Muscle layer of colon (tissue), 2 donors: Measurements from ENCODE around the gene SCGN.

ENCODE experiments used
- H3K27ac ChIP-seq: one replicate; pipeline ENCODE4 v1.7.0; 2013; ENCODE audit warnings: low read depth, mild to moderate bottlenecking, low read length, moderate library complexity
- H3K27me3 ChIP-seq, 2 donors: one replicate each; pipeline ENCODE4 v1.7.0; 2013; ENCODE audit warnings: low read length in 2 of 2, mild to moderate bottlenecking in 2 of 2; ENCODE audit not compliant: insufficient read depth in 2 of 2, control insufficient read depth in 1 of 2
- H3K36me3 ChIP-seq: one replicate; pipeline ENCODE4 v1.7.0; 2013; ENCODE audit warnings: mild to moderate bottlenecking, low read length; ENCODE audit not compliant: insufficient read depth
- H3K4me1 ChIP-seq: one replicate; pipeline ENCODE4 v1.7.0; 2013; ENCODE audit warnings: mild to moderate bottlenecking, low read length; ENCODE audit not compliant: insufficient read depth
- H3K4me3 ChIP-seq, 2 donors: one replicate each; pipeline ENCODE4 v1.7.0; 2013; ENCODE audit warnings: low read length in 2 of 2, low read depth in 1 of 2, mild to moderate bottlenecking in 1 of 2, moderate library complexity in 1 of 2
- H3K9ac ChIP-seq: one replicate; pipeline ENCODE4 v1.7.0; 2013; ENCODE audit warnings: low read length
- H3K9me3 ChIP-seq: one replicate; pipeline ENCODE4 v1.7.0; 2013; ENCODE audit warnings: mild to moderate bottlenecking, low read length
- donor health status: abdominal sarcoma.
- donor health status: Adenocarcinoma of cecum.

Gene SCGN

GRCh38 chr6:25640891-25641290 is 11.1 kb upstream of the SCGN start:
- Histone ChIP-seq H3K9ac (no peak overlapping the region), H3K9me3 (no peaks in the 10 kb centered on the region), H3K36me3 (no peaks in the 10 kb centered on the region), H3K27ac (no peak overlapping the region), H3K4me1 (no peaks in the 10 kb centered on the region), H3K27me3 (no peaks in the 10 kb centered on the region), H3K4me3 (no peak overlapping the region)

GRCh38 chr6:25641377-25641776 is 10.6 kb upstream of the SCGN start:
- no peak overlapping the region for H3K27ac ChIP-seq
- H3K9me3 ChIP-seq: no peaks in the 10 kb centered on the region

GRCh38 chr6:25641940-25642666 is 9.9 kb upstream of the SCGN start:
- Histone ChIP-seq H3K4me3 (no peak overlapping the region), H3K27me3 (no peaks in the 10 kb centered on the region), H3K36me3 (no peaks in the 10 kb centered on the region), H3K9ac (no peak overlapping the region), H3K4me1 (no peaks in the 10 kb centered on the region), H3K27ac (no peak overlapping the region), H3K9me3 (no peaks in the 10 kb centered on the region)

More at GRCh38 chr6:25641377-25641776, 10.6 kb upstream of the SCGN start:
- Histone ChIP-seq H3K4me1 (no peaks in the 10 kb centered on the region), H3K4me3 (no peak overlapping the region), H3K9ac (no peak overlapping the region), H3K27me3 (no peaks in the 10 kb centered on the region), H3K36me3 (no peaks in the 10 kb centered on the region)

GRCh38 chr6:25642667-25643328 is 9.2 kb upstream of the SCGN start:
- Histone ChIP-seq H3K9me3 (no peaks in the 10 kb centered on the region), H3K4me1 (no peaks in the 10 kb centered on the region), H3K27ac (no peak overlapping the region), H3K36me3 (no peaks in the 10 kb centered on the region), H3K27me3 (no peaks in the 10 kb centered on the region), H3K9ac (no peak overlapping the region), H3K4me3 (no peak overlapping the region)

- no peaks in the 10 kb centered on the region for H3K9me3 ChIP-seq
- no peak overlapping the region for H3K4me3 ChIP-seq
- H3K27me3 ChIP-seq: peaks cover 0 to under 1% of the 10 kb centered on the region in 2 donors
- no peaks in the 10 kb centered on the region for H3K4me1 ChIP-seq
- no peak overlapping the region for H3K27ac ChIP-seq
- H3K9ac ChIP-seq: no peak overlapping the region
- no peaks in the 10 kb centered on the region for H3K36me3 ChIP-seq
These were observed 6.1 kb upstream of the SCGN start for GRCh38 chr6:25645916-25646315.

GRCh38 chr6:25649611-25650010 is 2.4 kb upstream of the SCGN start:
- H3K36me3 ChIP-seq: no peaks in the 10 kb centered on the region
- H3K27ac ChIP-seq: no peak overlapping the region
- no peak overlapping the region for H3K9ac ChIP-seq
- H3K4me3 ChIP-seq: no peak overlapping the region
- H3K27me3 ChIP-seq: peaks cover 4 to 8% of the 10 kb centered on the region in 2 donors
- H3K9me3 ChIP-seq: no peaks in the 10 kb centered on the region
- H3K4me1 ChIP-seq: no peaks in the 10 kb centered on the region

- Histone ChIP-seq H3K4me3 (no peak overlapping the region), H3K36me3 (no peaks in the 10 kb centered on the region), H3K4me1 (no peaks in the 10 kb centered on the region), H3K27me3 (peaks cover 4 to 8% of the 10 kb centered on the region in 2 donors), H3K9me3 (no peaks in the 10 kb centered on the region), H3K27ac (no peak overlapping the region), H3K9ac (no peak overlapping the region)
These were observed 3.7 kb downstream of the SCGN start for GRCh38 chr6:25655723-25656122.

- H3K9me3 ChIP-seq: no peaks in the 10 kb centered on the region
- H3K9ac ChIP-seq: no peak overlapping the region
These were observed 7.8 kb downstream of the SCGN start for GRCh38 chr6:25659633-25660368.

GRCh38 chr6:25660512-25660911 is 8.5 kb downstream of the SCGN start:
- Histone ChIP-seq H3K4me1 (no peaks in the 10 kb centered on the region), H3K9me3 (no peaks in the 10 kb centered on the region), H3K36me3 (no peaks in the 10 kb centered on the region), H3K4me3 (no peak overlapping the region), H3K27me3 (no peaks in the 10 kb centered on the region), H3K27ac (no peak overlapping the region), H3K9ac (no peak overlapping the region)

More at GRCh38 chr6:25659633-25660368, 7.8 kb downstream of the SCGN start:
- H3K36me3 ChIP-seq: no peaks in the 10 kb centered on the region
- H3K27me3 ChIP-seq: no peaks in the 10 kb centered on the region
- no peak overlapping the region for H3K4me3 ChIP-seq
- H3K4me1 ChIP-seq: no peaks in the 10 kb centered on the region
- no peak overlapping the region for H3K27ac ChIP-seq

- Histone ChIP-seq H3K4me1 (no peaks in the 10 kb centered on the region), H3K9ac (no peak overlapping the region)
These were observed 9.2 kb downstream of the SCGN start for GRCh38 chr6:25661129-25661779.

GRCh38 chr6:25665455-25665854 is 13.4 kb downstream of the SCGN start:
- Histone ChIP-seq H3K27me3 (no peaks in the 10 kb centered on the region), H3K4me1 (no peaks in the 10 kb centered on the region), H3K9ac (no peak overlapping the region), H3K27ac (no peak overlapping the region), H3K36me3 (no peaks in the 10 kb centered on the region), H3K9me3 (no peaks in the 10 kb centered on the region), H3K4me3 (no peak overlapping the region)

More at GRCh38 chr6:25661129-25661779, 9.2 kb downstream of the SCGN start:
- no peak overlapping the region for H3K4me3 ChIP-seq
- no peaks in the 10 kb centered on the region for H3K9me3 ChIP-seq
- H3K27me3 ChIP-seq: no peaks in the 10 kb centered on the region
- H3K36me3 ChIP-seq: no peaks in the 10 kb centered on the region
- H3K27ac ChIP-seq: no peak overlapping the region
